ENCODE measurements around the gene MAN2A2. TPM values are rescaled to one million over a fixed set of nuclear protein-coding genes. Genes with fewer than 3 reads are reported as not detected.
A peak's percentile ranks its signal among the peaks of the same experiment; 100 is the strongest.

MAN2A2 gene
- total and polyA plus RNA-seq, 9 of the 15 experiments (the other 6 are each of a cell fraction or from before 2014, with no cell fraction given), result 7.3 to 151 (median 43.4) TPM

GRCh38 chr15:90901175-90902039, 1.7 kb upstream of the MAN2A2 start (continued):
- no peak for TF ChIP-seq EWSR1 (IDR thresholded peaks at IDR 0.05; ENCODE audit: borderline replicate concordance, low read depth, partially characterized antibody)
- 0 out of 4 replicates have a peak, but pooled peaks of 1 of the 2 experiments have one; percentile 55 for TF ChIP-seq MLLT1 (IDR thresholded peaks at IDR 0.05)
- no peak for TF ChIP-seq ZNF717 (CRISPR knock-in tag; IDR thresholded peaks at IDR 0.05)
- peak; percentile 99 for TF ChIP-seq STAT5A (IDR thresholded peaks at IDR 0.05; ENCODE audit: borderline replicate concordance, low read length)
- no peak for TF ChIP-seq NFIX (CRISPR knock-in tag; IDR thresholded peaks at IDR 0.05; ENCODE audit: low read depth)
- TF ChIP-seq CBFB (CRISPR knock-in tag; IDR thresholded peaks at IDR 0.05), result no peak
- no peak for TF ChIP-seq SRSF7 (optimal IDR thresholded peaks at IDR 0.05; ENCODE audit: low read depth, low read length)
- TF ChIP-seq TEAD1 (CRISPR knock-in tag; IDR thresholded peaks at IDR 0.05), result peak in 1 of 2 experiments; percentile 93; a peak in 2 of 4 replicates
- TF ChIP-seq MEF2D (tag; conservative IDR thresholded peaks at IDR 0.05; ENCODE audit: low read depth), result peak; percentile 72
- TF ChIP-seq BRCA1 (IDR thresholded peaks at IDR 0.05), result no peak
- no peak for TF ChIP-seq BRCA1 (CRISPR knock-in tag; IDR thresholded peaks at IDR 0.05)
- TF ChIP-seq ARID2 (IDR thresholded peaks at IDR 0.05), result no peak
- TF ChIP-seq HLTF (IDR thresholded peaks at IDR 0.05), result peak; percentile 96; the same call in 1 of the 2 replicates
- no peak for TF ChIP-seq FOXK1 (CRISPR knock-in tag; IDR thresholded peaks at IDR 0.05; ENCODE audit: borderline replicate concordance)
- no peak for TF ChIP-seq ARID4B (CRISPR knock-in tag; IDR thresholded peaks at IDR 0.05)
- no peak for TF ChIP-seq NR4A1 (CRISPR knock-in tag; IDR thresholded peaks at IDR 0.05)
- TF ChIP-seq NR4A1 (tag; IDR thresholded peaks at IDR 0.05), result peak; percentile 88
- TF ChIP-seq ILF3 (IDR thresholded peaks at IDR 0.05; ENCODE audit: borderline replicate concordance), result peak; percentile 88; the same call in 1 of the 2 replicates
- TF ChIP-seq CTCFL (IDR thresholded peaks at IDR 0.05; ENCODE audit: borderline replicate concordance, insufficient read depth, low read depth, low read length, poor library complexity, severe bottlenecking), result no peak
- TF ChIP-seq LCOR (CRISPR knock-in tag; IDR thresholded peaks at IDR 0.05), result peak; percentile 66
- TF ChIP-seq MYNN (IDR thresholded peaks at IDR 0.05), result peak; percentile 81
- TF ChIP-seq MYNN (CRISPR knock-in tag; IDR thresholded peaks at IDR 0.05), result no peak
